ENCODE measurements around the gene DCLK1. TPM values are rescaled to one million over a fixed set of nuclear protein-coding genes. Genes with fewer than 3 reads are reported as not detected.

DCLK1 gene
- total RNA-seq, 1 experiment from 2014 or later = 36.2 TPM

GRCh38 chr13:36059321-36059720 lies 71.9 kb downstream of the DCLK1 start:
- no peak overlapping the region for H3K23ac ChIP-seq (ENCODE audit: insufficient read length, low read depth, low read length)
- H2BK20ac ChIP-seq (ENCODE audit: low read depth, low read length, poor library complexity, severe bottlenecking) = no peak overlapping the region
- peaks cover 9 to 10% of the 10 kb centered on the region in 2 experiments; a peak in 4 of 5 replicates for H3K9me3 Mint-ChIP-seq
- no peaks in the 10 kb centered on the region for H3K79me2 ChIP-seq (ENCODE audit: insufficient read depth, low read length)
- no peak for TF ChIP-seq CTCF (conservative IDR thresholded peaks at IDR 0.05)
- H3K27ac ChIP-seq (ENCODE audit: insufficient read length, low read depth, low read length) = no peak overlapping the region
- no peak overlapping the region for H3K4me3 Mint-ChIP-seq
- H2BK12ac ChIP-seq (ENCODE audit: insufficient read length, low read depth, low read length) = no peak overlapping the region
- no peak overlapping the region for H3T11ph ChIP-seq (ENCODE audit: low read length)
- no peak overlapping the region for H4K8ac ChIP-seq (replicated peaks; ENCODE audit: insufficient read length, low read depth, low read length)
- H3K4me2 ChIP-seq (ENCODE audit: insufficient read depth, insufficient read length, low read length) = no peak overlapping the region
- no peak overlapping the region for H4K91ac ChIP-seq (ENCODE audit: insufficient read length, low read depth, low read length)
- H3K23me2 ChIP-seq (ENCODE audit: insufficient read length, low read depth, low read length, poor library complexity, severe bottlenecking) = no peaks in the 10 kb centered on the region
- peaks cover 3 to 11% (median 5%) of the 10 kb centered on the region in 3 experiments for H3K36me3 Mint-ChIP-seq (ENCODE audit: insufficient read depth in 1 of 3, low read depth in 3 of 3)
- no peak overlapping the region for H2AFZ ChIP-seq (ENCODE audit: low read length)
- H3K79me1 ChIP-seq (ENCODE audit: insufficient read depth, low read depth, low read length, poor library complexity, severe bottlenecking) = no peaks in the 10 kb centered on the region
- no CpG with 5 or more reads among the region's 1 CpG for WGBS (ENCODE audit: extremely low coverage, insufficient read length, low lambda C conversion rate)
- no peaks in the 10 kb centered on the region for H3K27me3 ChIP-seq (ENCODE audit: insufficient read depth, low read length)
- DNase-seq = no peak
- H3K27me3 Mint-ChIP-seq (ENCODE audit: low read depth) = no peaks in the 10 kb centered on the region
- no peak overlapping the region for H2BK120ac ChIP-seq (ENCODE audit: low read depth, low read length, poor library complexity, severe bottlenecking)
- H3K27ac Mint-ChIP-seq = no peak overlapping the region
- no peak overlapping the region for H4K5ac ChIP-seq (ENCODE audit: insufficient read length, low read depth, low read length)
- no peaks in the 10 kb centered on the region for H4K20me1 ChIP-seq (ENCODE audit: control insufficient read depth, insufficient read depth, insufficient read length)
- H3K9ac ChIP-seq (ENCODE audit: extremely low read depth, insufficient read length, low read length) = no peak overlapping the region
- no peak overlapping the region for H3K56ac ChIP-seq (ENCODE audit: insufficient read length, low read depth, low read length)
- H3K14ac ChIP-seq (ENCODE audit: insufficient read depth, low read length) = no peak overlapping the region
- H3K9me3 ChIP-seq (ENCODE audit: control insufficient read depth, low read depth, low read length) = no peaks in the 10 kb centered on the region
- H3K4me1 ChIP-seq (ENCODE audit: insufficient read depth, low read length) = no peaks in the 10 kb centered on the region
- H2BK5ac ChIP-seq (ENCODE audit: insufficient read length, low read length) = no peak overlapping the region
- no peak overlapping the region for H3K18ac ChIP-seq (ENCODE audit: insufficient read length, low read depth, low read length)
- peaks cover 2% of the 10 kb centered on the region in 2 experiments for H3K4me1 Mint-ChIP-seq
- no peak overlapping the region for H2AK5ac ChIP-seq (ENCODE audit: insufficient read length, low read length)
- H3K4ac ChIP-seq (ENCODE audit: low read depth, low read length) = no peak overlapping the region
- H2BK15ac ChIP-seq (ENCODE audit: low read depth, low read length) = no peak overlapping the region
